HG03175 (cell line): ENCODE data around the gene TRIO.

ENCODE experiments used
- ATAC-seq: cut with Tn5 transposase; IDR thresholded peaks from one replicate; pipeline ENCODE4 v1.9.1; 2021; ENCODE audit warnings: mild to moderate bottlenecking, moderate library complexity; ENCODE audit not compliant: unreplicated experiment

TRIO gene

DNA sequence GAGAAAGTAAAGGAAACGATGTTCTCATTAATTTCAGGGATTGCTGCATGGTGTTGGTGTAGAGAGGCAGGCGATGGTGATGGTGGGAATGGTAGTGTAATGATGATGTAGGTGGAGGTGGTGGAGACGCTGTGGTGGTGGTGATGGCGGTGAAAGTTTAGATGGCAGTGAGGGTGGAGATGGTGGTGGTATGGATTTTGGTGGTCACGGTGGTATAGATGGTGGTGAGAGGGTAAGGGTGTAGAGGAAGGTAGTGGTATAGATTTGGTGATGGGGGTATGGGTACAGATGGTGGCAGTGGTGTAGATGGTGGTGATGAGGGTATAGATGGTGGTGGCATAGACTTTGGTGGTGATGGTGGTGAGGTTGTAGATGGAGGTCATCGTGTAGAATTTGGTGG, 259.3 kb downstream of the TRIO start:
- ATAC-seq: no peak

DNA sequence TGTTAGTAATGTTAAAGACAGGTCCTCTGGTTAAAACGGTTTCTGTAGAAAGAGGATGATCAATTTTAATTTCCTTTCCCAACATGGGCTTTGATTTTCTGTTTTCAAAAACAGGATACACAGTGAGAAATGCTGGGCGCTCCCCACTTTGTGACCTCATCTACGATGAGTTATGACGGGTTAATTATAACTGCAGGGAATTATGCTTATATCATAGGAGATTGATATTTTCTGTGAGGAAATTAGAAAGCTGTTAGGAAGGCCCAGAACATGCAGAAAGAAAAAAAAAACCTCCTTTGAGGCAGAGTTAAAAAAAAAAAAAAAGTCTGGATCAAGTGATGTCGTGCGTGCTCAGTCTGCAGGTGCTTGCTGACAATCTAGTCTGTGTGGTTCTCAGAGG, 261.6 kb downstream of the TRIO start:
- ATAC-seq: no peak

DNA sequence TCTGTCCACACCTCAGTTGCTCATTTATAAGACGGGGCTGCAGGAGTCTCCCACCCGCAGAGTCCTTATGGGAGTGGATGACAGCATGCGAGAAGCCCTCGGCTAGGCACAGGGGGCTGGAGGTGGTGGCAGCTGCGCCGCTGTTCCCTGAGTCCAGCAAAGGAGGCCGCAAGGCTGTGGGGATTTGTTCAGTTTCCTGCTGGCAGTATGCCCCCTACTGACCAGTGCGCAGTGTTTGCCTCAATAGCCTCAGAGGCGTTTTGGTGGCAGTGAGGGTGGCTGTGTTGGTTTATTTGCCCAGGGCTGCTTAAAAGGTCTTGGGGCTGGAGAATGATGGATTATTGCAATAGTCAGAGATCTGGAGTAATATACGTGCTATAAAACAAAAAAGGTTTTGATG, 262.1 kb downstream of the TRIO start:
- no peak for ATAC-seq

DNA sequence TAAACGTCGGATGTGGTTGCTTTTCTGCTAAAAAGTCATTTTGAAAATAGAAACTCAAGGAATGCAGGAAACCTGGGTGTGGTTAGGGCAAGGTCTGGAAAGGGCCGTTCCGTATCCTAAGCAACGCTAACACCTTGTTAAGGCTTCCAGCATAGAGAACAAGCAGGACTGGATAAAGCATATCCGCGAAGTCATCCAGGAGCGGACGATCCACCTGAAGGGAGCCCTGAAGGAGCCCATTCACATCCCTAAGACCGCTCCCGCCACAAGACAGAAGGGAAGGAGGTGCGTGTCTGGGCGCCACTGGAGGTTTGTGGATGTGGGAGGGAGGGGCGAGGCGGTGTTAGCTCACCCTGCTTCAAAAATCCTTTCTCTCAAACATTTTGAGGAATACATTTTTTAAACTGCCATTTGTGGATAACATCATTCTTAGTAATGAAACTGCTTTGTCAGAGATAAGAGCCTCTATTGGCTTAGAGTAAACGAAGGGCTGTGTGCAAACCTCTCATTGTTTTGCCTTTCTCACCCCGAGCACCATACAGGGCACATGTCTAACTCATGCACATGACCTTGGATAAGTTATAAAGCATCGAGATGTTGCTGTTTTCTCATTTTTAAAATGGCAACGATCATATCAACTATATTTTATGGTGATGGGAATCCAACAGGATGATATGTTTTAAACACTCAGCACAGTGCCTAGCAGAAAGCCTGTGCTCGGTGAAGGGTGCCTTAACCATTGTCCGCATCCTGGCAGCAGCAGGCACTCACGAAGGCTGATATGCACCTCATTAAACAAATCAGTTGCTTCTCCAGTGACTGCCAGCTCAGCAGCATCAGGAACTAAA, 262.8 kb downstream of the TRIO start:
- no peak for ATAC-seq

DNA sequence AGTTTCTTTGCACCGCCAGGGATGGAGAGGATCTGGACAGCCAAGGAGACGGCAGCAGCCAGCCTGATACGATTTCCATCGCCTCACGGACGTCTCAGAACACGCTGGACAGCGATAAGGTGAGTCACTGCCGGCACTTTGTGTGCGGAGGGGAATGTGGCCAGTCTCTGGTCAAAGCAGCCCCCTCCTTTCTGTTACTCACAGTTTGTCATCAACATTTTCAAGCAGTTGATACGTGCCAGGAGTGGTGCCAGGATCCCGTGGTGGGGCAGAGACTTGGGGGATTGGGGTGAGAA, 263.4 kb downstream of the TRIO start:
- no peak for ATAC-seq

DNA sequence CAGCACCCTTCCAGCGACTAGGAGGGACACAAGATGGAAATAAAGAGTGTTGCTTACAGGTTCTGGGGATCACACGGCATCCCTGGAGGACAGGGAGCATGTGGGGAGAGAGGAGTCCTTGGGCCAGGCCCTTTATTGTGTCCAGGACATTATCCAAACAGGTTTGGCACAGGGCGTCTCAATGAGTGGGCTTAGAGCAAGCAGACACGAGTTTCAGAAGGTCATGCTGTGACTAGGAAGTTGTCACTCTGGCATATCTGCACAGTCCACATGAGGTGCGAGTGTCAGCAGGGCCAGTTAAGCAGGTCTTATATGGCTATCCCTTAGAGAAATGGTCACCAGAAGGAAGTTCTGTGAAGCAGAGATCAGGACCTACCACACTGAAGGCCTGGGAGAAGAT, 263.9 kb downstream of the TRIO start:
- ATAC-seq: no peak

DNA sequence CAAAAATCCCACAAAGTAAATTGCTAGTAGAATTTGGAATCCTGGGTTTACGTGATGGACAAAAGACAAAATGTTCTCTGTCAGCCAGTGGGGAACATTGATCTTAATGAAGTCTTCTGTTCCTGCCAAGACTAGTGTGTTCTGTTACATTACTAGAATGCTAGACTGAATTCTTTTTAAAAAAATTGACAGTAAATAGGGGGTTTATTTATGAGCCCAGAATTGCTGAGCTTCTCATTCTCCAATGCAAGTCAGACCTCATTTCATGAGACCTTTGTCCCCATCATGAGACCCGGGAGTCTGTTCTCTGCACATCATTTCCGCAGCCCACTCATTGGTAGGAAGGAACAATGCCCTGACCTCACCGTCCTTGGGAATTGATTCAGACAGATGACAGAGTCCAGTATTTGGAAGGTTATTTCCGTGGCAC, 264.6 kb downstream of the TRIO start:
- no peak for ATAC-seq

DNA sequence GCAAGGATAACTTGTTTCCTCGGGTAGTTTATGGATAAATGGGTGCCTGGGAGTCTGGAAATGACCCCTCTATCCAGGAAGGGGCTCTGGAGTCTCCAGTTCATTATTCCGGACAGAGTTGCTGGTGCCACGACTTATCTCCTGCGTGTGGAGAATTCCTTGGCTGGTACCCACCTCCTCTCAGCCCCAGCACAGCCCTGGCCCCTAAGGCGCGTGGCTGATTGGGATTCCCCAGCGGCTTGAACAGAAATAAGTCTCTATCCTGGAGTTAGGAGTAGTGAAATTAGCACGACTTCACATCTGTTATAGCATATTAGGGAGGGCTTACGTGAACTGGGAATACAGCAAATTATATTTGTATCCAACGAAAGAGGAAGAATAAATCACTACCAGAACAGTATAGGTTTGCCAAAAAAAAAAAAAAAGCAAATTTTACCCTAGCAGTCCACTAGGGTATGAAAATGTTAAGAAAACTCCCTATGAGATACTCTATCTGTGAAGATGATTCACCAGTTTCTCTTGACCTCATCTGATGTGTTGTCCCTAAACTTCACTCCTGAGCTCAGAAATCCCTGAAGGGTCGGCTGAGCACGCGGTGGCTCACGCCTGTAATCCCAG, 265.9 kb downstream of the TRIO start:
- no peak for ATAC-seq

DNA sequence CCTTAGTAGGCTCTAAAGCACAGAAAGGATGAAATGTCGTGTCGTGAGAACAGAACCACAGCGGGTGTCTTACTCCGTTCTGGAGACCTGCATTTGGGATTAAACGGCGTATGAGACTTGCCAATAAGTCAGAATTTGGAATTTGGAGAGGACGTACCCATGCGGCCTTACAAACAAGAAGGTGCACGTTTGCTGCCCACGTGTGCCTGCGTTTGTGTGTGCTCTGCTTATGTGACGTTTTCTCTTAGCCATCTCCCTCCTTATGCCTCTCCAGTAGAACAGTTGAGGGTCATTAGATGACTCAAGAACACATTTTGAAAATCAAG, 266.9 kb downstream of the TRIO start:
- ATAC-seq: no peak

DNA sequence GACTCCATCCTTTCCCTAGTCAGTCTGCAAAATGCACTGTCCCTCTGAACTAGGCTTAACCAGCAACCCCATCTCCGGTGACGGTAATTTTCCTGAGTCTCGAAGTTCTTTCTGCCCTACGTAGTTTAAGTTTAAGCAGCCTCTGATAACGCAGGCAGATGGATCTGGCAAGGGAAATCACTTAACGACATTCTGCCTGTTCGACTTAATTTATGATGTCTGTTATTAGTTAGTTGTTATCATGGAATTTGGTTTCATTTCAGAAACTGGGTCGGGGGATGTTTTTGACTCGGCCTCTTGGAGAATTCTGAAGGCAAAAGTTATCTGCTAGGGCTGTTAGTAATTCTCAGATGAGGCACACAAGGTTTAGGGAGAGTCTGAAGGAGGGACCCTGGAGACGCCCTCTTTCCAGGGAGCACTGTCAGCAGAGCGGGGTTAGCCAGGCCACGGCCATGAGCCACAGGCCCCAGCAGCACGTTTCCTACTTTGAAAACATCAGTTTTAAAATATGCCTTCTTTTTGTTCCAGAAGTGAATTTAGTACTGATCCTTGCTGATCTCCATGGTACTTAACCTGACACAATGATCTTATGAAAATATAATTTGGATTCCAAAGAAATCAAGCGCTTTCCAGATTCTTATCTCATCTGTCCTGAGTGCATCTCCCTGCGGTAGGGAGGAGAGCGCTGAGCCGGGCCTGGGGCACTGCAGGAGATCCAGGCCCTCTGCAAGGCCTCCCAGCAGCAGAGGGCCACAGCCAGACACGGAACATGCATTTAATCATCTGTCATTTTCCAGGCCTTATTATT, 267.5 kb downstream of the TRIO start:
- ATAC-seq: no peak

DNA sequence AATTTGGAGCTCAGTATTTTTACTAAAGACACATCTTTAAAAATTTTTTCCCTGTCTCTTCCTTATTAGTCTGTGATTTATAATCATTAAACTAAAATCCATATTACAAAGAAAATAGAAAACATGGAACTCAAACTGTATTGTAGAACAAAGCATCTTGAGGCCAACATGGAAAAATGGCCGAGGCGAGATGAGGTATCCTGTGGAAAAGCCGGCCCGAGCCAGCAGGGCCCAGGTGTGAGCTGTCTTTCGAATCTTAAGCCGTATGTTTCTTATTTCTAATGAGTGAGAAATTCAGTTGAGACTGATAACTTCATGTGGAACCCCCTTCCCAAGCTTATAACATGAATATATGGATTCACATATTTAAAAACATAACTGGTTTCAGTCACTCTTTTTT, 268.1 kb downstream of the TRIO start:
- ATAC-seq: no peak

DNA sequence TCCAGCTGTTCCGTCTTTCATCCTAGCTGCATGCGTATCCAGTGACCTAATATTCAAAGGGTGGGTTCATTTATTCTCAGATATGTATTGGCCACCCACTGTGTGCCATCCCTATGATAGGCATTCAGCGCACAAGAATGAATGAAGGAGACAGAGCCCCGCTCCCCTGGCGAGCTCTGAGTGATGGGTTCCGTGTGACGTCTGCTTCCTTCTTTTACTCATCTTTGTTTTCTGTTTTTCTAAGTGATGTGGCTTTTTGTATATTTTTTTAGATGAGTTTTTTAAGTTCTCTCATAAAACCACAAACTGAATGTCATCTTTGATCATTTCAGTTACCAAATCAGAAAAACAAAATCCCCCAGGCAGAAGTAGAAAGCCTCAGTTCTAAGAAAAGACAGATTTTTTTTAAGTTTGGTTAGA, 270.2 kb downstream of the TRIO start:
- no peak for ATAC-seq

DNA sequence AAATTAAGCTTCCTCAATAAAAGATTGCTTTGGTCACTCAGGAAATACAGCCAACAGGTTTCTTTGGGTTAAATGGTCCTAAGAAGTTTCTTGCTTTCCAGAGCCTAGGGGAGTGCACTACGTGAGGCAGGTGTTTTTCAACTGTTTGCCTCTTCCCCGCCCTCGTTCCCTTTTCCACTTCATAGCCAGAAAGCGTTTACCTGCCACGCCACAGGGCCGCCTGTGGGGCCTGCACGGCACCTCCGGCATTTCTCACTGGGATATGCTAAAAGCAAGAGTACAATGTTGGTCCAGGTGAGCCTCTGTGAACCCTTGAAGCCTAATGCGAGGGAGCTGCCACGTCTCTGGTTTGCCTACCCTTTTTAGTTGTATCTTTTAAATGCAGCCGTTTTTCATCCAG, 270.9 kb downstream of the TRIO start:
- no peak for ATAC-seq

DNA sequence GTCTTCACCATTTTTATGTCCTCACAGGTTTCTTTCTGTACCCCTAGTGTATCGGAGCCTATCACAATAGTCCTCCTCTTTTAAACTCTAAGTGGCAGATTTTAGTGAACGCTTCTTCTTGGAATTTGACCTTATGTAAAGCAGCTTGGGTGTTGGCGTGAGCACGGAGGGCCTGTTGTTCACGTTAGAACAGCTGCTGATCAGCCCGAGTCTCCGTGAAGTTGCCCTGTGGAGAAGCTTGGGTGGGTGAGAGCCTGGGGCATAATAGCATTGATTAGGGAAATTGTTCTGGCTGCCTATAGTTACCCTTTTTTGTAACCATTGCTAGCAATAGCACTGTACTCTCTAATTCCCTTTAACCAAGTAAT, 271.5 kb downstream of the TRIO start:
- no peak for ATAC-seq

DNA sequence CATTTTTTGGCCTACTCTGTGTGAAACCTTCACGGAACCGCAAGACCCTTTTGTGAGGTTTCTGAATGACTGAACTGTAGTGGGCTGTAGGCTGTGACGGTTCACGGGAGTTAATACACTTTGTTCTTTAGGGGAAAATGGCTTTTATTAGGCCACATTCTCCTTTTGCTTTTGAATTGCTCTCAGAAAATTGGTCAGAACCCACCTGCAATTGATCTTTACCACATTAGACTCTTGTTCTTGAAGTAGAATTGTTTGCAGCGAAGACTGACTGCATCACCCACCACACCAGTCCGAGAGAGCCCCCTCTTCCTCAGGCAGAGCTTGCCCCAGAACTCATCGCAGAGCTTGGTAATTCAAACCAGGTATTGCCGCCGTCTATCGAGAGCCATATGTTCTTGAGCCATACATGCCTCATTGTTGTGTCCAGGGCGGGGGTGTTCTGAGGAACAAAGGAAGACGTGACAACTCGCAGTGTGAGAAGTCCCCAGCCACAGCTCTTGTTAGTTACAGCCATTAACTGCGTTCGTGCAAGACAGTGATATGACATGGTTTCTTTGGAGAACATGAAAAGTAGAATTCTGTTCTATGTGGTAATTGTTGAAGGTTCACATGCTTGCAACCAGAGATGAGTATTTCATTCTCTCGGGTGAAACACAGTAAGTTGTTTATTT, 272.0 kb downstream of the TRIO start:
- peak; percentile 76 for ATAC-seq

DNA sequence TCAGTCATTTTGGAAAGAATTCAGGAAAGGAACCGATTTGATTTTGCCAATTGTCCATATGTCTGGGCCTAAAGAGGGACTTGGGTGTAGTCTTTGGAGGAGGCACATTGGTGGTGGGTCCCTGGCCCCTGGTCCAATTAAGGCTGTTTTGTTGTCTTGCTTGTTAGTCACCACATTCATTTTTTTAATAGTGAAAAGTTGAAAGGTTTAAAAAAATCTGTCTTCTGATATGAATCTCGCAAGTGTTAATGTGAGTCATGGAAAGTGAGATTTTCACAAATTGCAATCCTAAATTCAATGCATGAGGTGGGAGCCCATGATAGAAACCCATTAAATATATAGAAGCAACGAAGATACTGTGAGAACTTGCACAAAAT, 272.5 kb downstream of the TRIO start:
- ATAC-seq: no peak

DNA sequence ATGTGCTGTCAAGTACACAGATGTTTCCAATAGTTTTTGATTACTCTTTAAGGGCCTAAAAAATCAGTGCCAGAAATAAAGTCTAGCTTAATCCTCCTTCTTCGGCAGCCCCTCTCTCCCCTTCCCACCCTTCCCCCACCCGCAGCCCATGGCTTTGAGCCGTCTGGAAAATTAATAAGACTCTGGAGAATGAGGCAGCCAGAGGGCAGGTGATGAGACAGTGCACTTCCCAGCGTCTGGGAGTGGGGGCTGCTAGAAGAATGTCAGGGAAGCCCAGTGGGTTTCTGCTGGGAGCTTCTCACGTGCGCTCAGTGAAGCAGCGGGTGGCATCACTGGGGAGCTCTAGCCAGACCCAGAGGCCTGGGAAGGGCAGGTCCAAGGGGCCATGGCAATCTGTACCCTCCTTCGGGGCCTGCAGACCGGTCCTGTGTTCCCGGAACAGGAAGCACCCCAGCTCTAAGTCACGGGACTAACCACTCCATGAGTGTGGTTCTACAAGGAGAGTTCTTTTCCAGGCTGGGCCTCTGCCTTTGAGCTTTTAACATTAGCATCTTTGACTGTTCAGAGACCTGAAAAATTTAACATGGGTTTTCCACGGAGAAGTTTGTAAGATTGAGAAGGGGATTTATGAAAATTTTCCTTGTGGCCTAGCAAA, 273.6 kb downstream of the TRIO start:
- ATAC-seq: no peak

DNA sequence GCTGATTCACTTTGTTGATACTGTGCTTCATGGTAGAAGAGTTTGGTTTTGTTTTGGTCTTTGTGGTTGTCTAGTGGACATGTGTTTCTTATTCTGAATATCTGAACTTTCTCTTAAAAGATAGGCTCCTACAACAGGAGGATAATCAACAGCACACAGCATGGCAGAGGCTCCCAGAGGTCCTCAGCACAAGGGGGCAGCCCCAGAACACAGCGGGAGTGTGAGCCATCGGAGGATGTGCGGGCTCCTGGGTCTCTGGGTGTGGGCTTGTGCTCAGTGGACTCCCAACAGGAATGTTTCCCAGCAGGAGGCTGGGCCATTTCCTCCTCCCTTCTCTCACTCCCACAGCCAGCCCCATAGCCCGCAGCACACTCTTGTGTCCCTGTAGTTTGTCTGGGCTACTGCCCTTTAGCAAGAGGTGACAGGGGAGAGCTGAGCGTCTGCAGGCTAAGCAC, 274.2 kb downstream of the TRIO start:
- no peak for ATAC-seq

DNA sequence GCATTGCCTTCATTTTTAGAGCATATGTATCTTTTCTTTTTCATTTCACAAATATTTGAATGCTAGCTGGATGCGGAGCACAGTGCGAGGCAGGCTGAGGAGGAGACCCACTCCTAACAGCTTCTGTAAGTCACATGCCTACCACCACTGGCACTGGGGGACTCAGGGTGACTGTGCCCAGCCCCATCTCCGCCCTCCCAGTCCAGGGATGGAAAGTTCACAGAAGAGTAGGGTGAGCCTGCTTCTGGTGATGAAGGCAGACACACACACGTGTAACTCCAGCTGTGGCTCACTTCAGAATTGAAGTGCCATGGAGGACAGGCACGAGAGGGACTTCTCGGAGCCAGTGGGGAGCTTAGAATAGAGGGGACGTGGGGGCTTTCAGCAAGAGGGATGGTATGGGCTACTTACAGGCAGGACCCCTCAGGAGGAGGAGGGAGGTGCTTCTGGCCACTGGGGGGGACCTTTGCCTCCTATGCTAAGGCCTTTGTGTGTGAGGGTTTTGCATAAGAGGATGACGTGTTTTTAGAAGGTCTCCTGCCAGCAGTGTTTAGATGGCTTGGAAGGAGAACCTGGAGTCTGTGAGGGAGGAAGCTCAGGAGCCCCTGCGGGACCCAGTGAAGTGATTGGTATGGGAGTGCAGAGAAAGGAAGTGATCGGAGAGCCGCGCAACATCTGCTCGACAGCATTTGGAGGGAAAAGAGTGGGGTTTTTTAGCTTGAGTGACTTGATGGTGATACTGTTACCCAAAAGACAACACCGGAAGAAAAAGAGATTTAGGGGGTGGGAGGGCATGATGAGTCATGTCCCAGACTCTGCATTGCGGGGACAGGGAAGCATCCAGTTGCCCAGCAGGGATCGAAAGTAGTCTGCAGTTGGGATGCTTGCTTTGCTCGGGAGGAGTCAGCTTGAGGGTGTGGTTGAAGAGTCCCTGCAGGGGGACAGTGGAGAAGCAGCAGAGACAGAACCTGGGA, 274.9 kb downstream of the TRIO start:
- no peak for ATAC-seq

DNA sequence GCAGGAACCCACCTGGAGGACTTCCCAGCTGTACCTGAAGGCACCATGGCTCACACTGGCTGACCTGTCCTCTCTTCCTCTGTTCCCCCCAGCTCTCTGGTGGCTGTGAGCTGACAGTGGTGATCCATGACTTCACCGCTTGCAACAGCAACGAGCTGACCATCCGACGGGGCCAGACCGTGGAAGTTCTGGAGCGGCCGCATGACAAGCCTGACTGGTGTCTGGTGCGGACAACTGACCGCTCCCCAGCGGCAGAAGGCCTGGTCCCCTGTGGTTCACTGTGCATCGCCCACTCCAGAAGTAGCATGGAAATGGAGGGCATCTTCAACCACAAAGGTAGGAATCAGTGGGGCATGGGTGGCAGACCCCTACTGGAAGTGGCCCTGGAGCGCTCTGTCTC, 276.5 kb downstream of the TRIO start:
- no peak for ATAC-seq
